Caco-2 (cell line): ENCODE data around the gene APLNR. TPM values are rescaled to one million over a fixed set of nuclear protein-coding genes. Genes with fewer than 3 reads are reported as not detected.

Source experiments
- BruUV-seq: library from RNA; stranded (reverse); fragments of 400-500 nt; replicated peaks from 2 replicates; lab custom pipeline; 2021; lab: Mats Ljungman, UMichigan
- CTCF ChIA-PET: fragments of 300-600 bp; sonication (Branson Sonifier 250); formaldehyde crosslinking; loops from one replicate; lab custom pipeline; 2022; ENCODE audit warnings: antibody characterized with exemption; lab: Charles Lee
- POLR2A ChIA-PET: fragments of 300-600 bp; sonication (Branson Sonifier 250); formaldehyde crosslinking; loops from one replicate; lab custom pipeline; 2022; ENCODE audit warnings: antibody characterized with exemption; lab: Charles Lee
- DNase-seq, 2 experiments: peaks; one replicate each; pipeline versions ENCODE4 v3.0.0 to v3.0.0-alpha.2; 2020 to 2022
- H3K27me3 ChIP-seq: replicated peaks from 2 replicates; pipeline ENCODE4 v1.6.0; 2011; ENCODE audit warnings: low read length; ENCODE audit not compliant: control insufficient read depth, insufficient read depth
- H3K36me3 ChIP-seq: 2 replicates; pipeline ENCODE4 v1.5.1; 2011; ENCODE audit warnings: low read length; ENCODE audit not compliant: control insufficient read depth, insufficient read depth
- H3K4me1 ChIP-seq: fragments of 250-450 bp; sonication (Bioruptor Pico); 2 replicates; pipeline ENCODE4 v1.5.1; 2020; ENCODE audit warnings: mild to moderate bottlenecking
- H3K4me3 ChIP-seq: 2 replicates; pipeline ENCODE4 v1.5.1; 2011; ENCODE audit warnings: low read depth, mild to moderate bottlenecking, control low read depth, low read length
- H3K9me3 ChIP-seq: fragments of 250-450 bp; sonication (Bioruptor Pico); 2 replicates; pipeline ENCODE4 v1.5.1; 2020; ENCODE audit warnings: mild to moderate bottlenecking, moderate library complexity
- H3K27ac Mint-ChIP-seq: one replicate; pipeline ENCODE4 v1.8.0; 2022; ENCODE audit warnings: mixed read lengths; ENCODE audit not compliant: unreplicated experiment
- H3K27me3 Mint-ChIP-seq: one replicate; pipeline ENCODE4 v1.8.0; 2022; ENCODE audit warnings: mixed read lengths; ENCODE audit not compliant: insufficient read depth, unreplicated experiment
- H3K36me3 Mint-ChIP-seq: one replicate; pipeline ENCODE4 v1.8.0; 2022; ENCODE audit warnings: mild to moderate bottlenecking, mixed read lengths; ENCODE audit not compliant: insufficient read depth, unreplicated experiment
- H3K4me1 Mint-ChIP-seq: one replicate; pipeline ENCODE4 v1.8.0; 2022; ENCODE audit warnings: low read depth, mixed read lengths; ENCODE audit not compliant: unreplicated experiment
- H3K4me3 Mint-ChIP-seq: one replicate; pipeline ENCODE4 v1.8.0; 2022; ENCODE audit warnings: mild to moderate bottlenecking, moderate library complexity, mixed read lengths; ENCODE audit not compliant: unreplicated experiment
- H3K9me3 Mint-ChIP-seq: one replicate; pipeline ENCODE4 v1.8.0; 2022; ENCODE audit warnings: mixed read lengths; ENCODE audit not compliant: unreplicated experiment
- CTCF ChIP-seq, 2 experiments: fragments of 200-600 bp in 1 of 2; IDR thresholded peaks; 1 replicate in 1 of 2; 2 replicates in 1 of 2; pipeline versions ENCODE4 v1.5.1 to v1.8.0; 2011 to 2022; ENCODE audit warnings: antibody characterized with exemption in 1 of 2, control low read depth in 1 of 2, inconsistent platforms in 1 of 2, low read depth in 1 of 2, low read length in 1 of 2, mild to moderate bottlenecking in 1 of 2, moderate library complexity in 1 of 2; ENCODE audit not compliant: insufficient read depth in 1 of 2, severe bottlenecking in 1 of 2, unreplicated experiment in 1 of 2
- intact Hi-C: fragments of 100-400 bp; cut with micrococcal nuclease; formaldehyde crosslinking; loops from one replicate; pipeline ENCODE4 v1.10.0; 2022; ENCODE audit not compliant: unreplicated experiment
- total RNA-seq: library from RNA; stranded (reverse); gene quantifications from 2 replicates; pipeline ENCODE4 v1.2.3, GENCODE V29; 2022

Gene APLNR
- total RNA-seq, 1 experiment from 2014 or later: not detected

GRCh38 chr11:57274904-57275498 is 38.0 kb upstream of the APLNR start:
- Histone ChIP-seq H3K36me3 (no peaks in the 10 kb centered on the region), H3K27me3 (no peaks in the 10 kb centered on the region), H3K4me1 (peaks cover 10% of the 10 kb centered on the region), H3K4me3 (no peak overlapping the region), H3K9me3 (no peaks in the 10 kb centered on the region; the same call in 1 of the 2 replicates)
- peaks cover 14% of the 10 kb centered on the region for H3K4me1 Mint-ChIP-seq
- POLR2A ChIA-PET: no interaction called here
- BruUV-seq: no TSS peak
- no peak for DNase-seq
- H3K9me3 Mint-ChIP-seq: peaks cover 20% of the 10 kb centered on the region
- H3K36me3 Mint-ChIP-seq: peaks cover 6% of the 10 kb centered on the region
- intact Hi-C loops: no loop called here
- CTCF ChIA-PET: no interaction called here
- H3K27ac Mint-ChIP-seq: no peak overlapping the region
- no peak overlapping the region for H3K4me3 Mint-ChIP-seq
- H3K27me3 Mint-ChIP-seq: peaks cover 3% of the 10 kb centered on the region
- TF ChIP-seq CTCF (IDR thresholded peaks at IDR 0.05; ENCODE audit: insufficient read depth in 1 of 2, low read depth in 1 of 2, low read length in 1 of 2, severe bottlenecking in 1 of 2, unreplicated experiment in 1 of 2): no peak

- POLR2A ChIA-PET: no interaction called here
- DNase-seq: no peak
Observed at GRCh38 chr11:57273448-57274058, 36.5 kb upstream of the APLNR start.

More at GRCh38 chr11:57273448-57274058, 36.5 kb upstream of the APLNR start:
- intact Hi-C loops: no loop called here
- Histone ChIP-seq H3K36me3 (no peaks in the 10 kb centered on the region), H3K4me1 (peaks cover 6% of the 10 kb centered on the region), H3K4me3 (no peak overlapping the region), H3K27me3 (no peaks in the 10 kb centered on the region; the same call in 1 of the 2 replicates), H3K9me3 (no peaks in the 10 kb centered on the region; the same call in 1 of the 2 replicates)
- no peak for TF ChIP-seq CTCF (IDR thresholded peaks at IDR 0.05; ENCODE audit: insufficient read depth in 1 of 2, low read depth in 1 of 2, low read length in 1 of 2, severe bottlenecking in 1 of 2, unreplicated experiment in 1 of 2)
- no peak overlapping the region for H3K27ac Mint-ChIP-seq
- H3K4me1 Mint-ChIP-seq: peaks cover 10% of the 10 kb centered on the region
- peaks cover 3% of the 10 kb centered on the region for H3K36me3 Mint-ChIP-seq
- peaks cover 3% of the 10 kb centered on the region for H3K27me3 Mint-ChIP-seq
- no TSS peak for BruUV-seq
- H3K9me3 Mint-ChIP-seq: peaks cover 20% of the 10 kb centered on the region
- CTCF ChIA-PET: interaction anchor here (1.5 kb wide), 1 partner anchor 24 kb away, joined by 4 read pairs; no protein-coding TSS in a partner anchor
- no peak overlapping the region for H3K4me3 Mint-ChIP-seq
